GM23338 (cell line): Measurements from ENCODE around the gene PGS1.

Experiments
- CREB1 ChIP-seq: fragments of 250-450 bp; sonication (Bioruptor Pico); IDR thresholded peaks from 2 replicates; pipeline ENCODE4 v1.5.0; 2020; ENCODE audit warnings: low read depth, mild to moderate bottlenecking, moderate library complexity
- EZH2 ChIP-seq: fragments of 200-600 bp; sonication (generic); IDR thresholded peaks from one replicate; pipeline ENCODE4 v1.8.0; 2017; ENCODE audit warnings: antibody characterized with exemption, mild to moderate bottlenecking, low read depth; ENCODE audit not compliant: unreplicated experiment
- JUNB ChIP-seq: IDR thresholded peaks from one replicate; pipeline ENCODE4 v1.6.1; 2016; ENCODE audit warnings: antibody characterized with exemption; ENCODE audit not compliant: unreplicated experiment
- POLR2AphosphoS5 ChIP-seq: IDR thresholded peaks from 2 replicates; pipeline ENCODE4 v1.6.1; 2016; ENCODE audit warnings: antibody characterized with exemption, low read depth
- STAT1 ChIP-seq: IDR thresholded peaks from one replicate; pipeline ENCODE4 v1.6.1; 2016; ENCODE audit warnings: antibody characterized with exemption; ENCODE audit not compliant: unreplicated experiment
- TF ChIP-seq, protein P1 (sequence below), 2 experiments: fragments of 200-600 bp in 1 of 2; sonication (generic) in 1 of 2; conservative IDR thresholded peaks; 2 replicates each; pipeline versions ENCODE4 v1.5.1 to v1.6.1; 2016 to 2017; ENCODE audit warnings: antibody characterized with exemption in 2 of 2, low read depth in 2 of 2, mild to moderate bottlenecking in 2 of 2, moderate library complexity in 1 of 2
- TF ChIP-seq, protein P2 (sequence below): fragments of 250-450 bp; sonication (Bioruptor Pico); IDR thresholded peaks from 2 replicates; pipeline ENCODE4 v1.5.0; 2020; ENCODE audit warnings: mild to moderate bottlenecking, moderate library complexity
- TF ChIP-seq, protein P3 (sequence below): IDR thresholded peaks from one replicate; pipeline ENCODE4 v1.6.1; 2018; ENCODE audit warnings: antibody characterized with exemption; ENCODE audit not compliant: unreplicated experiment

DNA sequence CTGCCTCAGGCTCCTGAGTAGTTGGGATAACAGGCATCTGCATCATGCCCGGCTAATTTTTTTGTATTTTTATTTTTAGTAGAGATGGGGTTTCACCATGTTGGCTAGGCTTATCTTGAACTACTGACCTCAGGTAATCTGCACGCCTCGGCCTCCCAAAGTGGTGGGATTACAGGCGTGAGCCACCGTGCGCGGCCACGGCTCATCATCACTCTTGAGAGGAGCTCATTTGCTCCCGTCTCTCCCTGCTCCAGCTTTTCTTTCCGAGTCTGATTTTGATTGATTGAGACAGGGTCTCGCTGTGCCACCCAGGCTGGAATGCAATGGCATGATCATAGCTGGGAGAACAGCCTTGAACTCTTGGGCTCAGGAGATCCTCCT is 12.6 kb downstream of the PGS1 start:
- TF ChIP-seq POLR2AphosphoS5 (no peak), EZH2 (no peak), CREB1 (CRISPR knock-in tag) (no peak), STAT1 (no peak), JUNB (no peak)
- TF ChIP-seq, protein P1, sequence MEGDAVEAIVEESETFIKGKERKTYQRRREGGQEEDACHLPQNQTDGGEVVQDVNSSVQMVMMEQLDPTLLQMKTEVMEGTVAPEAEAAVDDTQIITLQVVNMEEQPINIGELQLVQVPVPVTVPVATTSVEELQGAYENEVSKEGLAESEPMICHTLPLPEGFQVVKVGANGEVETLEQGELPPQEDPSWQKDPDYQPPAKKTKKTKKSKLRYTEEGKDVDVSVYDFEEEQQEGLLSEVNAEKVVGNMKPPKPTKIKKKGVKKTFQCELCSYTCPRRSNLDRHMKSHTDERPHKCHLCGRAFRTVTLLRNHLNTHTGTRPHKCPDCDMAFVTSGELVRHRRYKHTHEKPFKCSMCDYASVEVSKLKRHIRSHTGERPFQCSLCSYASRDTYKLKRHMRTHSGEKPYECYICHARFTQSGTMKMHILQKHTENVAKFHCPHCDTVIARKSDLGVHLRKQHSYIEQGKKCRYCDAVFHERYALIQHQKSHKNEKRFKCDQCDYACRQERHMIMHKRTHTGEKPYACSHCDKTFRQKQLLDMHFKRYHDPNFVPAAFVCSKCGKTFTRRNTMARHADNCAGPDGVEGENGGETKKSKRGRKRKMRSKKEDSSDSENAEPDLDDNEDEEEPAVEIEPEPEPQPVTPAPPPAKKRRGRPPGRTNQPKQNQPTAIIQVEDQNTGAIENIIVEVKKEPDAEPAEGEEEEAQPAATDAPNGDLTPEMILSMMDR (conservative IDR thresholded peaks at IDR 0.05; ENCODE audit: low read depth in 2 of 2) = no peak
- TF ChIP-seq, protein P2, sequence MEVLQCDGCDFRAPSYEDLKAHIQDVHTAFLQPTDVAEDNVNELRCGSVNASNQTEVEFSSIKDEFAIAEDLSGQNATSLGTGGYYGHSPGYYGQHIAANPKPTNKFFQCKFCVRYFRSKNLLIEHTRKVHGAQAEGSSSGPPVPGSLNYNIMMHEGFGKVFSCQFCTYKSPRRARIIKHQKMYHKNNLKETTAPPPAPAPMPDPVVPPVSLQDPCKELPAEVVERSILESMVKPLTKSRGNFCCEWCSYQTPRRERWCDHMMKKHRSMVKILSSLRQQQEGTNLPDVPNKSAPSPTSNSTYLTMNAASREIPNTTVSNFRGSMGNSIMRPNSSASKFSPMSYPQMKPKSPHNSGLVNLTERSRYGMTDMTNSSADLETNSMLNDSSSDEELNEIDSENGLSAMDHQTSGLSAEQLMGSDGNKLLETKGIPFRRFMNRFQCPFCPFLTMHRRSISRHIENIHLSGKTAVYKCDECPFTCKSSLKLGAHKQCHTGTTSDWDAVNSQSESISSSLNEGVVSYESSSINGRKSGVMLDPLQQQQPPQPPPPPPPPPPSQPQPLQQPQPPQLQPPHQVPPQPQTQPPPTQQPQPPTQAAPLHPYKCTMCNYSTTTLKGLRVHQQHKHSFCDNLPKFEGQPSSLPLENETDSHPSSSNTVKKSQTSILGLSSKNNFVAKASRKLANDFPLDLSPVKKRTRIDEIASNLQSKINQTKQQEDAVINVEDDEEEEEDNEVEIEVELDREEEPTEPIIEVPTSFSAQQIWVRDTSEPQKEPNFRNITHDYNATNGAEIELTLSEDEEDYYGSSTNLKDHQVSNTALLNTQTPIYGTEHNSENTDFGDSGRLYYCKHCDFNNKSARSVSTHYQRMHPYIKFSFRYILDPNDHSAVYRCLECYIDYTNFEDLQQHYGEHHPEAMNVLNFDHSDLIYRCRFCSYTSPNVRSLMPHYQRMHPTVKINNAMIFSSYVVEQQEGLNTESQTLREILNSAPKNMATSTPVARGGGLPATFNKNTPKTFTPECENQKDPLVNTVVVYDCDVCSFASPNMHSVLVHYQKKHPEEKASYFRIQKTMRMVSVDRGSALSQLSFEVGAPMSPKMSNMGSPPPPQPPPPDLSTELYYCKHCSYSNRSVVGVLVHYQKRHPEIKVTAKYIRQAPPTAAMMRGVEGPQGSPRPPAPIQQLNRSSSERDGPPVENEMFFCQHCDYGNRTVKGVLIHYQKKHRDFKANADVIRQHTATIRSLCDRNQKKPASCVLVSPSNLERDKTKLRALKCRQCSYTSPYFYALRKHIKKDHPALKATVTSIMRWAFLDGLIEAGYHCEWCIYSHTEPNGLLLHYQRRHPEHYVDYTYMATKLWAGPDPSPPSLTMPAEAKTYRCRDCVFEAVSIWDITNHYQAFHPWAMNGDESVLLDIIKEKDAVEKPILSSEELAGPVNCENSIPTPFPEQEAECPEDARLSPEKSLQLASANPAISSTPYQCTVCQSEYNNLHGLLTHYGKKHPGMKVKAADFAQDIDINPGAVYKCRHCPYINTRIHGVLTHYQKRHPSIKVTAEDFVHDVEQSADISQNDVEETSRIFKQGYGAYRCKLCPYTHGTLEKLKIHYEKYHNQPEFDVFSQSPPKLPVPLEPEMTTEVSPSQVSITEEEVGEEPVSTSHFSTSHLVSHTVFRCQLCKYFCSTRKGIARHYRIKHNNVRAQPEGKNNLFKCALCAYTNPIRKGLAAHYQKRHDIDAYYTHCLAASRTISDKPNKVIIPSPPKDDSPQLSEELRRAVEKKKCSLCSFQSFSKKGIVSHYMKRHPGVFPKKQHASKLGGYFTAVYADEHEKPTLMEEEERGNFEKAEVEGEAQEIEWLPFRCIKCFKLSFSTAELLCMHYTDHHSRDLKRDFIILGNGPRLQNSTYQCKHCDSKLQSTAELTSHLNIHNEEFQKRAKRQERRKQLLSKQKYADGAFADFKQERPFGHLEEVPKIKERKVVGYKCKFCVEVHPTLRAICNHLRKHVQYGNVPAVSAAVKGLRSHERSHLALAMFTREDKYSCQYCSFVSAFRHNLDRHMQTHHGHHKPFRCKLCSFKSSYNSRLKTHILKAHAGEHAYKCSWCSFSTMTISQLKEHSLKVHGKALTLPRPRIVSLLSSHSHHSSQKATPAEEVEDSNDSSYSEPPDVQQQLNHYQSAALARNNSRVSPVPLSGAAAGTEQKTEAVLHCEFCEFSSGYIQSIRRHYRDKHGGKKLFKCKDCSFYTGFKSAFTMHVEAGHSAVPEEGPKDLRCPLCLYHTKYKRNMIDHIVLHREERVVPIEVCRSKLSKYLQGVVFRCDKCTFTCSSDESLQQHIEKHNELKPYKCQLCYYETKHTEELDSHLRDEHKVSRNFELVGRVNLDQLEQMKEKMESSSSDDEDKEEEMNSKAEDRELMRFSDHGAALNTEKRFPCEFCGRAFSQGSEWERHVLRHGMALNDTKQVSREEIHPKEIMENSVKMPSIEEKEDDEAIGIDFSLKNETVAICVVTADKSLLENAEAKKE (CRISPR knock-in tag) = no peak
- TF ChIP-seq, protein P3, sequence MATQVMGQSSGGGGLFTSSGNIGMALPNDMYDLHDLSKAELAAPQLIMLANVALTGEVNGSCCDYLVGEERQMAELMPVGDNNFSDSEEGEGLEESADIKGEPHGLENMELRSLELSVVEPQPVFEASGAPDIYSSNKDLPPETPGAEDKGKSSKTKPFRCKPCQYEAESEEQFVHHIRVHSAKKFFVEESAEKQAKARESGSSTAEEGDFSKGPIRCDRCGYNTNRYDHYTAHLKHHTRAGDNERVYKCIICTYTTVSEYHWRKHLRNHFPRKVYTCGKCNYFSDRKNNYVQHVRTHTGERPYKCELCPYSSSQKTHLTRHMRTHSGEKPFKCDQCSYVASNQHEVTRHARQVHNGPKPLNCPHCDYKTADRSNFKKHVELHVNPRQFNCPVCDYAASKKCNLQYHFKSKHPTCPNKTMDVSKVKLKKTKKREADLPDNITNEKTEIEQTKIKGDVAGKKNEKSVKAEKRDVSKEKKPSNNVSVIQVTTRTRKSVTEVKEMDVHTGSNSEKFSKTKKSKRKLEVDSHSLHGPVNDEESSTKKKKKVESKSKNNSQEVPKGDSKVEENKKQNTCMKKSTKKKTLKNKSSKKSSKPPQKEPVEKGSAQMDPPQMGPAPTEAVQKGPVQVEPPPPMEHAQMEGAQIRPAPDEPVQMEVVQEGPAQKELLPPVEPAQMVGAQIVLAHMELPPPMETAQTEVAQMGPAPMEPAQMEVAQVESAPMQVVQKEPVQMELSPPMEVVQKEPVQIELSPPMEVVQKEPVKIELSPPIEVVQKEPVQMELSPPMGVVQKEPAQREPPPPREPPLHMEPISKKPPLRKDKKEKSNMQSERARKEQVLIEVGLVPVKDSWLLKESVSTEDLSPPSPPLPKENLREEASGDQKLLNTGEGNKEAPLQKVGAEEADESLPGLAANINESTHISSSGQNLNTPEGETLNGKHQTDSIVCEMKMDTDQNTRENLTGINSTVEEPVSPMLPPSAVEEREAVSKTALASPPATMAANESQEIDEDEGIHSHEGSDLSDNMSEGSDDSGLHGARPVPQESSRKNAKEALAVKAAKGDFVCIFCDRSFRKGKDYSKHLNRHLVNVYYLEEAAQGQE = no peak
